GM19438 (cell line): Measurements from ENCODE around the gene USP5.

Experiments used
- ATAC-seq: cut with Tn5 transposase; IDR thresholded peaks from one replicate; pipeline ENCODE4 v1.9.1; 2021; ENCODE audit warnings: low read depth; ENCODE audit not compliant: unreplicated experiment

Gene USP5, protein sequence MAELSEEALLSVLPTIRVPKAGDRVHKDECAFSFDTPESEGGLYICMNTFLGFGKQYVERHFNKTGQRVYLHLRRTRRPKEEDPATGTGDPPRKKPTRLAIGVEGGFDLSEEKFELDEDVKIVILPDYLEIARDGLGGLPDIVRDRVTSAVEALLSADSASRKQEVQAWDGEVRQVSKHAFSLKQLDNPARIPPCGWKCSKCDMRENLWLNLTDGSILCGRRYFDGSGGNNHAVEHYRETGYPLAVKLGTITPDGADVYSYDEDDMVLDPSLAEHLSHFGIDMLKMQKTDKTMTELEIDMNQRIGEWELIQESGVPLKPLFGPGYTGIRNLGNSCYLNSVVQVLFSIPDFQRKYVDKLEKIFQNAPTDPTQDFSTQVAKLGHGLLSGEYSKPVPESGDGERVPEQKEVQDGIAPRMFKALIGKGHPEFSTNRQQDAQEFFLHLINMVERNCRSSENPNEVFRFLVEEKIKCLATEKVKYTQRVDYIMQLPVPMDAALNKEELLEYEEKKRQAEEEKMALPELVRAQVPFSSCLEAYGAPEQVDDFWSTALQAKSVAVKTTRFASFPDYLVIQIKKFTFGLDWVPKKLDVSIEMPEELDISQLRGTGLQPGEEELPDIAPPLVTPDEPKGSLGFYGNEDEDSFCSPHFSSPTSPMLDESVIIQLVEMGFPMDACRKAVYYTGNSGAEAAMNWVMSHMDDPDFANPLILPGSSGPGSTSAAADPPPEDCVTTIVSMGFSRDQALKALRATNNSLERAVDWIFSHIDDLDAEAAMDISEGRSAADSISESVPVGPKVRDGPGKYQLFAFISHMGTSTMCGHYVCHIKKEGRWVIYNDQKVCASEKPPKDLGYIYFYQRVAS

DNA sequence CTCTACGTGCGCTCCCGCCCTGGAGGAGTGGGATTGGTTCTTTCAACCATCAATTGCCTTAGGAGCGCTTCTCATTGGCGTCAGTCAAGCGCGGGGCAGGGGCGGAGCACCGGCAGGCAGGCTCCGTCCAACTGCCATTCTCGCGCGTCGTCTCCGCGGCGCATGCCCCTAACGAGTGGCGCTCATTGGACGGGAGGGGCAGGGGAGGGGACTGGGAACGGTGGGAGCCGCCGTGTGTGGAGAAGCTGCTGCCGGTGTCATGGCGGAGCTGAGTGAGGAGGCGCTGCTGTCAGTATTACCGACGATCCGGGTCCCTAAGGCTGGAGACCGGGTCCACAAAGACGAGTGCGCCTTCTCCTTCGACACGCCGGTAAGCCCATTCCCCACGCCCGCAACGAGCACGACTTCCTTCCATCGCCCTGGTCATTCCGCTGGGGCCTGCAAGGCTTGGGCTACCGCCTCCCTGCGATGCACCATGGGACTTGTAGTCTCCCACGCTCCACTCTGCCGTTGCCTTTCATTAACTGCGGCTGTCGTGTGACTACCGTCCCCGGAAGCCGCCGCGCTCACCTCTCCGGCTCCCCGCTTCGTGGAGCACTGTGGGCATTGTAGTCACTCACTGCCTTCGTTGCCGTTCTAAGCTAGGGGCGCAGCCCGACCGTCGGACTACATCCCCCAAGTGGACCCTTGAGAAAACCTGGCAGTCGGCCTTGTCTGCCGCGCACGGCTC, at the start of gene USP5:
USP5 (plus strand) TSS at position 230 of the 730 bp plus-strand sequence; CDS start at position 260, 30 bp downstream.
- peak; percentile 71 for ATAC-seq

DNA sequence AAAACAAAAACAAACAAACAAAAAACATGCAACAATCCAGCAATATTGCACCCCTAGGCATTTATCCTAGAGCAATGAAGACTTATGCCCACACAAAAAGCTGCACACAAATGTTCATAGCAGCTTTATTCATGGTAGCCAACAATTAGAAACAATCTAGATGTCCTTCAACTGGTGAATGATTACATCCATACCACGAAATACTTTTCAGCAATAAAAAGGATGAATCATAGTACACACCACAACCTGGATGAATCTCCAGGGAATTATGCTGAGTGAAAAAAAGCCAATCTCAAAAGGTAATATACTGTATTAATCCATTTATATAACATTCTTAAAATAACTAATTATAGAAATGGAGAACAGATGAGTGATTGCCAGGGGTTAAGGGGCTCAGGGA, 44.8 kb upstream of the USP5 start:
- no peak for ATAC-seq

DNA sequence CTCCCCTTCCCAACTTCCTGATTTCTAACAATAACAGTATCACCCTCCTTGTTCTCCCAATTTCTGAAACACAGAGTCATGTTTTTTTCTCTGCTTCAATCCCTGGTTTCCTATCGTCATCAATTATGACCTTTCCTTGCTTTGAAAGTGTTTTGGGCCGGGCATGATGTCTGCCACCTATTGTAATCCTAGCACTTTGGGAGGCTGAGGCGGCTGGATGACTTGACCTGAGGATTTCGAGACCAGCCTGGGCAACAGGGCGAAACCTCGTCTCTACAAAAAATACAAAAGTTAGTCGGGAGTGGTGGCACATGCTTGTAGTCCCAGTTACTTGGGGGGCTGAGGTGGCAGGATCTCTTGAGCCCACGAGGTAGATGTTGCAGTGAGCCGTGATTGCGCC, 42.9 kb upstream of the USP5 start:
- no peak for ATAC-seq

DNA sequence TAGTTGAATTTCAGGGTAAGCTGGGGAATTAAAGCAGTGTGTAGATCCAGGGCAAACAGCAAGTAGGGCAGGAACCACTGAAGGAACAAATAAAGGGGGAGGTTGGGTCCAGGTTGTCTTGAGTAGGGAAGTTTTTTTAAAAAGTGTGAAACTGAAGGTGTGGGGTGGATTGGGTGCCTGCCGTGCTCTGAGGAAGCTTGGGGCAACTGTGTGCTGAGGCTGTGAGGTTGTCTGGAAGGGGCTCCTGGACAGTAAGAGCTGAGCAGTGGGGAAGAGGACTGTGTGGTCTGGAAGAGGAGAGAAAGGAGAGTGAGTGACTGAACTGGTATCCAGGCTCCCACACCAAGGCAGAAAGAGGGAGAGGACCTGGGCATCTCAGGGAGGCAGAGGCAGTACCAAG, 41.2 kb upstream of the USP5 start:
- ATAC-seq = no peak

DNA sequence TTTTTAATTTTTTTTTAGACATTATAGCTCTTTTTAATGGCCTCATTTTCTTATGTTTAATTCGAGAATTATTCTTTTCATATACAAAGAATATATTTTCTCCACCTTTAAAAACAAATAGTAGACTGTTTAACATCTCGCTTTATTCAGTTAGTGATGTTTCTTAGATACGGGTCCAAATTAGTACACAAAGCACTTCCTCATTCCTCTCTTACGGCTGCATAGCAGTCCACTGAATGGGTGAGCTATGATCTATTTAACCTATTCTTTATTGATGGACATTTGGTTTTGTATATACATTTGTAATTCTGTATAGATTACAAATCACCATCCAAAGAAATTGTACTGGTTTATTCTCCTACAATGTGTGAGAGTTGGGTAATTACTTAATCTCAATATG, 38.6 kb upstream of the USP5 start:
- ATAC-seq = no peak

DNA sequence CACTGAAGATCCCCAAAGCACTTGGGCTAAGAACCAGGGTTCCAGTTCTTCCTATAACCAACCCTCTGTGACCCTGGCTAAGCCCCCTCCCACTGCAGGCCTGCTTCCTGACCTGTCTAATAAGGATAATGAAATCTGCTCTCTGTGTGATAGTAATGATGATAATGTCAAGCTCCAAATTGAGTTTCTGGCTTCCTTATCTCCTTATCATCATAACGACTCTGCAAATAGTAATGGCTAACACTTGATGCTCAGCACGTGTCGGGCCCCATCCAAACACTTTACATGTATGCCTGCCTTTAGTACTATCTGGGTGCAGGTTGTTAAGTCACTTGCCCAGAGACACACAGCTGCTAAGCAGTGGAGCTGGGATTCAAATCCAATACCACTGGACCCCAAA, 35.4 kb upstream of the USP5 start:
- ATAC-seq = no peak

DNA sequence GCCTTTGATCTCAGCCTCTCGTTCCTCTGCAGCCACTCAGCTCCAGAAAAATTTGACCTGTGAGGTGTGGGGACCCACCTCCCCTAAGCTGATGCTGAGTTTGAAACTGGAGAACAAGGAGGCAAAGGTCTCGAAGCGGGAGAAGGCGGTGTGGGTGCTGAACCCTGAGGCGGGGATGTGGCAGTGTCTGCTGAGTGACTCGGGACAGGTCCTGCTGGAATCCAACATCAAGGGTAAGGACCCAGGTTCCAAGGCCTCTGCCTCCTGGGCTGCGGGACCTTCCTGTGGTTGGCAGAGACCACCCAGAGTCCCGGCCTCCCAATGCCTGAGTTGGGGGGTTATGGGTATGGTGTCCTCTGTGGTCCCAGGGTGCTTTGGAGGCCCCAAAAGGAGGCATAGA, 34.9 kb upstream of the USP5 start:
- ATAC-seq = no peak

DNA sequence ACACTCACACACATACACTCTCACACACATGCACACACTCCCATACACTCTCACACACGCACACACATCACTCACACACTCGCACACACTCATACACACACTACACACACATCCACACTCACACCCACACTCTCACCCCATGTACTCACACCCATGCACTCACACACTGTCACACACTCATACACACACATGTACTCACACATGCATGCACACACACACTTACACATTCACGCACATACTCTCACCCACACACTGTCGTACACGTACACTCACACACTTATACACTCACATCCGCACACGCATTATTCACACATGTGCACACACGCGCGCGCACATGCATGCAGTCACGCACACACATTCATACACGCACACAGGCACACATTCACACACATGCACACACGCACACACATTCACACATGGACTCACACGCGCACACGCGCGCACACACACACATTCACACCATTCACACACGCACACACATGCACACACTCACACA, 34.2 kb upstream of the USP5 start:
- ATAC-seq = no peak

DNA sequence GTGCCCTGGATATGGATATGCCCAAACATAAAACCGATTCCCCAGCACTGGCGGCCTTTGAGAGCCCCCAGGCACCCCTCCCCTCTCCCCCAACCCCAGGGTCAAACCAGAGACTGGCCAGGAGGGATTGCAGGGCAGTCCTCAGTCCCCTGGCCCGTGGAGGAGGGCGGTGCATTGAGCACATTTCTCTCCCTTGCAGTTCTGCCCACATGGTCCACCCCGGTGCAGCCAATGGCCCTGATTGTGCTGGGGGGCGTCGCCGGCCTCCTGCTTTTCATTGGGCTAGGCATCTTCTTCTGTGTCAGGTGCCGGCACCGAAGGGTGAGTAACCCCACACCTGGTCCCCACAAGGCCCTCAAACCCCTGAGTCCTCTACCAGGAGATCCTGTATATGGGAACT, 33.7 kb upstream of the USP5 start:
- ATAC-seq = no peak

DNA sequence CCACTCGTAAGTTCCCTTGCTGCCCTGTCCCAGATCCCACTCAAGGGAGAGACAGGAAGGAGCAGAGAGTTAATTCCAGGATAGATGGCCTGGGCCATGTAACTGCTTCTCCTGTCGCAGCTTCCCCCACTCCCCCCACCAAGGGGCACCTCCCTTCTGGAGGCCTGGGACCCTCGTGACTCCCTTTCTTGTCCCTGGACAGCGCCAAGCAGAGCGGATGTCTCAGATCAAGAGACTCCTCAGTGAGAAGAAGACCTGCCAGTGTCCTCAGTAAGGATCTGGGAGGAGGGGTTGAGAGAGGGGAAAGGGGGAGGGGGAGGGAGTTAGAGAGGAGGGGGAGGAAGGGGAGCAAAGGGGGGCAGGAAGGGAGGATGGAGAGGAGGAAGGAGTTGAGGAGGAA, 33.3 kb upstream of the USP5 start:
- ATAC-seq = no peak

DNA sequence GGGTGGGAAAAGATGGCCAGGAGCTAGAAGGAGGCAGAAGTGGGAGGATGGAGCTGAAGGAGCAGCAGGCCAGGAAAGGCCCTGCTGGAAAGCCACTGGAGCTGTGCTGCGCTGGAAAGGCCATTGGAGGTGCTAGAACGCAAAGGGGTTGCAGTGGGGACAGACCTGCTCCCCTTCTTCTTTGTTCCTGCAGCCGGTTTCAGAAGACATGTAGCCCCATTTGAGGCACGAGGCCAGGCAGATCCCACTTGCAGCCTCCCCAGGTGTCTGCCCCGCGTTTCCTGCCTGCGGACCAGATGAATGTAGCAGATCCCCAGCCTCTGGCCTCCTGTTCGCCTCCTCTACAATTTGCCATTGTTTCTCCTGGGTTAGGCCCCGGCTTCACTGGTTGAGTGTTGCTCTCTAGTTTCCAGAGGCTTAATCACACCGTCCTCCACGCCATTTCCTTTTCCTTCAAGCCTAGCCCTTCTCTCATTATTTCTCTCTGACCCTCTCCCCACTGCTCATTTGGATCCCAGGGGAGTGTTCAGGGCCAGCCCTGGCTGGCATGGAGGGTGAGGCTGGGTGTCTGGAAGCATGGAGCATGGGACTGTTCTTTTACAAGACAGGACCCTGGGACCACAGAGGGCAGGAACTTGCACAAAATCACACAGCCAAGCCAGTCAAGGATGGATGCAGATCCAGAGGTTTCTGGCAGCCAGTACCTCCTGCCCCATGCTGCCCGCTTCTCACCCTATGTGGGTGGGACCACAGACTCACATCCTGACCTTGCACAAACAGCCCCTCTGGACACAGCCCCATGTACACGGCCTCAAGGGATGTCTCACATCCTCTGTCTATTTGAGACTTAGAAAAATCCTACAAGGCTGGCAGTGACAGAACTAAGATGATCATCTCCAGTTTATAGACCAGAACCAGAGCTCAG, 32.6 kb upstream of the USP5 start:
- ATAC-seq = no peak

DNA sequence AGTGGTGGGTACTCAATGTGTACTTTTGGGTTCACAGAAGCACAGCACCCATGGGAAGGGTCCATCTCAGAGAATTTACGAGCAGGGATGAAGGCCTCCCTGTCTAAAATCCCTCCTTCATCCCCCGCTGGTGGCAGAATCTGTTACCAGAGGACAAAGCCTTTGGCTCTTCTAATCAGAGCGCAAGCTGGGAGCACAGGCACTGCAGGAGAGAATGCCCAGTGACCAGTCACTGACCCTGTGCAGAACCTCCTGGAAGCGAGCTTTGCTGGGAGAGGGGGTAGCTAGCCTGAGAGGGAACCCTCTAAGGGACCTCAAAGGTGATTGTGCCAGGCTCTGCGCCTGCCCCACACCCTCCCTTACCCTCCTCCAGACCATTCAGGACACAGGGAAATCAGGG, 31.8 kb upstream of the USP5 start:
- ATAC-seq = no peak

DNA sequence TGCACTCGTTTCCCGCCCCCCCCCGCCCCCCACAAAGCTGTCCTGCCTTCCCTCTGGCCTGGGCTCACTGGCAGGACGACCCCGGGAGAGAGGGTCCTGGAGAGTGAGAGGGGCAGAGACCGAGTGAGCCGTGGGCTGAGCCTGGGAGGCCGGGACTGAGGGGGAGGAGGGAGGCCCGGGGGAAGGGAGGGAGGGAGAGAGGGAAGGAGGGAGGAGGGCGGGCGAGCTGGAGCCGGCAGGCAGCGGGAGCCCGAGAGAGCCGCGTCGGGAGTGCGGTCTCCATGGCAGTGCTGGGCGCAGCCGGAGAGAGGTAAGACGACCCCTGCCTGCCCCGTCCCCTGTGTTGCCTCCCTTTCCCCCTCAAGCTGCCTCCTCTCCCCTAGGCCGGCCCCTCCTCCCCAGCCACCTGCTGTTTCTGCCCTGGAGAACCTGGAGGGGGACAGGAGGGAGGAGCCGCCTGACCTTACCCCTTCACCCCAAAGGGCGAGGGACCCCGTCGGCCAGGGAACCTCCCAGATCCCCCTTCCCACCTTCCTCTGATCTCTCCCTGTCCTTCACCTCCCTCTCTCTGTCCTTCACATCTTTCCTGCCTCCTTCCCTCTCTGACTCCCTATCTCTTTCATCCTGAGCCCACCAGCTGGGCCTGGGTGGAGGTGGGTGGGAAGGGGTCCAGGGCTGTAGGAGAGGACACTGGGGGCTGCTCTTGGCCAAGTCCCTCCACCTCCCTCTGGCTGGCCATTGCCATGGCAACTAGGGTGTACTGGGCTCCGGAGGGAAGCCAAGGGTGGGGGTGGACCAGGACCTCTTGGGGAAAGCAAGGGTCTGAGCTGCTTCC, 30.1 kb upstream of the USP5 start, which contains the start of gene GPR162:
GPR162 (plus strand) TSS at position 231 of the 835 bp plus-strand sequence. CDS start 2,078 bp downstream, outside the sequence.
- ATAC-seq = no peak

DNA sequence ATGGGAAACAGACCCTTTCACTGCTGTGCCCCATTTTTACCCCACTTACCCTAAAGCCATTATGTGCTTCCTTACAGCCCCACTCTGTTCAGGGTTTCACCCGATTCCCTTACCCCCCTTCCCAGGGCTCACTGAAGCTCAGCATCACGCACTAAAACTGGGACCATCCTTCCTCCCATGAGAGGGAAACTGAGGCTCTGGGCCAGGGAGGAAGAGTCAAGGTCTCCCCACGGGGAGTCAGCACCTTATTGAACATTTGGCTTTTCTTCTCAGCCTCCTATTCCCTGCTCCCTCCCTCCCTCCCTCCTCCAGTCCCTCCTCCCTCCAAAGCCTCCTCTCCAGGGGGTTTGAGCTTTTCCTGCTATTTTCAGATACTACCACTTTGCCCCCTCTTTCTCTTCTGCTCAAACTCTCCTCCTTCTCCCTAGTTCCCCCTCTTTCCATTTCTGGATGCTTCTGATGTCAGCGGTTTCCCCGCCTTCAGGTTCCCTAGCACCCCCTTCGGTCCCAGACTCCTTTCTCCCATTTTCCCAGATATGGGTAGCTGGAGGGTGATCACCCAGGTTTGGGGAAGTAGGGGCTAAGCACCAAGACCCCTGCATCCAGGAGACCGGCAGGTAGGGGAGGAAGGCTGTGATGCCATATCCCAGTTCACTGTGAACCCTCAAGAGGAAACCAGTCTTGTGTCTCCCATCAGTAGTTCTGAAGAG, 29.4 kb upstream of the USP5 start:
- ATAC-seq = no peak

DNA sequence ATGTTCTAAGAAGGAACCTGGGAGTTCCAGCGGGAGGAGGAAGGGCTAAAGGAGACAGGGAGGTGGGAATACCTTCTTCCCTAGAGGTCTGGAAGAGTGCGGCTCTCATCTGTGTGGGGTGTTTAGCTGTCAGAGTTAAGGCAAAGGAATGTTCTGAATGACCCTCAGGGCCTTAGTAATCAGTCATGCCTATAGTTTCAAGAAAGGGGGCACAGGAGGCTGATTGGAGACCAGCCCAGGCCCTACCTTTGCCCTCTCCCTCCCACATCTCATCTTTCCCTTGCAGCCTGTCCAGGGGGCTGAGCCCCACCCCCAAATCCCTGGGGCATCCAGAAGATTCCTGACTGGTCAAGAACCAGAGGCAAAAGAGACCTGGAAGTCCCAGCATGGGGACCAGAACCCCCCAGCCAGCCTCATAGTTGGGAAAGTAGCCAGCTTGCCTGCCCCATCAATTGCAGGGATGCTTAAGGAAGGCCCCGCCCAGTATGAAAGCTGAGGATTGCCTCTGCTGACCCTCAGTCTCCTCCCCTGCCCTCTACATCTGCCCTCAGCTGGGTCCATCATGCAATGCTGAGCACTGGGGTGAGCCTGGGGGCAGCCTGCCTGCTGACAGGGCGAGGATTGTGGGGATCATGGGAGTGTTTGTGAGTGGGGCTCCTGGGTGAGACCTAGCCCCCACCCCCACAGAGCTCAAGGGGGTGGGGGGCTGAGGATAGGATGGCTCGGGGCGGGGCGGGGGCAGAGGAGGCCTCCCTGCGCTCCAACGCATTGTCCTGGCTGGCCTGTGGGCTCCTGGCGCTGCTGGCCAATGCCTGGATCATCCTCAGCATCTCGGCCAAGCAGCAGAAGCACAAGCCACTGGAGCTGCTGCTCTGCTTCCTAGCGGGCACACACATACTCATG, 28.5 kb upstream of the USP5 start:
- no peak for ATAC-seq

DNA sequence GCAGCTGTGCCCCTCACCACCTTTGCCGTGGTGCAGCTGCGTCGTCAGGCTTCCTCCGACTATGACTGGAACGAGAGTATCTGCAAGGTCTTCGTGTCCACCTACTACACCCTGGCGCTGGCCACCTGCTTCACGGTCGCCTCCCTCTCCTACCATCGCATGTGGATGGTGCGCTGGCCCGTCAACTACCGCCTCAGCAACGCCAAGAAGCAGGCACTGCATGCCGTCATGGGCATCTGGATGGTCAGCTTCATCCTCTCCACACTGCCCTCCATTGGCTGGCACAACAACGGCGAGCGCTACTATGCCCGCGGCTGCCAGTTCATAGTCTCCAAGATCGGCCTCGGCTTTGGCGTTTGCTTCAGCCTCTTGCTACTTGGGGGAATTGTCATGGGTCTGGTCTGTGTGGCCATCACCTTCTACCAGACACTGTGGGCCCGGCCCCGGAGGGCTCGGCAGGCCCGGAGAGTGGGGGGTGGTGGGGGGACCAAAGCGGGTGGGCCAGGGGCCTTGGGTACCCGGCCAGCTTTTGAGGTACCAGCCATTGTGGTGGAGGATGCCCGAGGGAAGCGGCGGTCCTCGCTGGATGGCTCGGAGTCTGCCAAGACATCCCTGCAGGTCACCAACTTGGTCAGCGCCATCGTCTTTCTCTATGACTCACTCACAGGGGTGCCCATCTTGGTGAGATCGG, 27.7 kb upstream of the USP5 start:
- no peak for ATAC-seq

DNA sequence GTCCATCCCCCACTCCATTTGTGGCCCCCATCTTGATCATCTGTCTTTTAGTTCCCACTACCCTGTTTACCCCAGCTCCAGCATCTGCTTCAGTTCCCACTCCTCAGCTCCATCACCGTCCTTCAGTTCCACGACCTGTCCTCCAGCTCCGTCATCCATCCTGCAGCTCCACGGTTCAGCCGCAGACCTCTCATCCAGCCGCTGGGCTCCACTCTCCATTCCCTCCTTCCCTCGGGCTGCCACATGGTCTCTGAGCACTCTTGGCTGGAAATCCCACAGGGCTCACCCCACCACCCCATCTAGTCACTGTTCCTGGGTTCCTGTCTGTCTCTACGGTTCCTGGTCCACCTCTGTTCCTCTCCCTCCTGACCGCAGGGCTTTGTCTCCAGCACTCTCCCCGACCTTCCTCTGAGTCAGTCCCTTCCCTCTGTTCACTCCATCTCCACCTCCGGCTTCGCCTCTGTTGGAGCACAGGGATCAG, 27.0 kb upstream of the USP5 start:
- ATAC-seq = no peak
